K562 (cell line): ENCODE measurements around the gene CCND3. TPM values are rescaled to one million over a fixed set of nuclear protein-coding genes. Genes with fewer than 3 reads are reported as not detected.
A peak's percentile ranks its signal among the peaks of the same experiment; 100 is the strongest.

Experiments used
- CC2D1A ChIP-seq: fragments of 450-650 bp; IDR thresholded peaks from 2 replicates; pipeline ENCODE4 v1.6.1; 2017; ENCODE audit warnings: mild to moderate bottlenecking
- EP300 ChIP-seq: IDR thresholded peaks from 2 replicates; pipeline ENCODE4 v1.6.1; 2012; ENCODE audit warnings: low read length, improper control_type of control experiment
- JUN ChIP-seq, 2 experiments: sonication (generic) in 1 of 2; formaldehyde crosslinking in 1 of 2; IDR thresholded peaks; 2 replicates each; pipeline versions ENCODE4 v1.6.1 to v1.8.0; 2012 to 2022; ENCODE audit warnings: borderline replicate concordance in 2 of 2, mild to moderate bottlenecking in 2 of 2, improper control_type of control experiment in 1 of 2, low read depth in 1 of 2, low read length in 1 of 2, missing genetic modification reagents in 1 of 2
- MEIS2 ChIP-seq: fragments of 450-650 bp; IDR thresholded peaks from 2 replicates; pipeline ENCODE4 v1.6.1; 2014; ENCODE audit warnings: mild to moderate bottlenecking; ENCODE audit not compliant: partially characterized antibody
- NR3C1 ChIP-seq: sonication (generic); formaldehyde crosslinking; IDR thresholded peaks from 2 replicates; pipeline ENCODE4 v1.8.1; 2022; ENCODE audit warnings: missing genetic modification reagents
- RAD21 ChIP-seq, 2 experiments: fragments of 250-450 bp in 1 of 2; fragments of 450-650 bp in 1 of 2; sonication (Bioruptor Pico) in 1 of 2; formaldehyde crosslinking in 1 of 2; IDR thresholded peaks in 1 of 2; conservative IDR thresholded peaks in 1 of 2; 2 replicates each; pipeline versions ENCODE4 v1.4.0 to v1.8.0; 2020 to 2022; ENCODE audit warnings: mild to moderate bottlenecking in 2 of 2, moderate library complexity in 1 of 2
- polyA plus RNA-seq, 8 experiments: library from polyadenylated mRNA; depleted of rRNA in 4 of 8; stranded (reverse) in 5 of 8; unstranded in 3 of 8; fragments of >200 nt; fragmentation: Nextera tagmentation in 2 of 8; fragmentation: Illumina TruSeq in 1 of 8; extraction: Ambion mirVana in 2 of 8; extraction: Trizol in 1 of 8; gene quantifications; 2 replicates each; pipeline versions ENCODE4 v1.2.1 to v1.2.3, GENCODE V29; 2011 to 2014; ENCODE audit warnings: inconsistent platforms in 1 of 8, missing spikeins in 1 of 8
- total RNA-seq, 7 experiments: library from RNA; depleted of rRNA in 6 of 7; stranded (reverse); fragments of >200 nt in 6 of 7; fragmentation: Illumina TruSeq in 2 of 7; extraction: Trizol in 2 of 7; gene quantifications; 2 replicates each; pipeline versions ENCODE4 v1.2.1 to v1.2.3, GENCODE V29; 2011 to 2021; ENCODE audit warnings: low replicate concordance in 1 of 7
- TF ChIP-seq, protein P1 (sequence below), 3 experiments: IDR thresholded peaks in 2 of 3; conservative IDR thresholded peaks in 1 of 3; 2 replicates each; pipeline ENCODE4 v1.5.1; 2011 to 2012; ENCODE audit warnings: low read length in 3 of 3, mild to moderate bottlenecking in 3 of 3, control low read depth in 2 of 3, improper control_type of control experiment in 1 of 3, inconsistent platforms in 1 of 3, low read depth in 1 of 3, mixed read lengths in 1 of 3, moderate library complexity in 1 of 3; ENCODE audit not compliant: insufficient read depth in 2 of 3
- TF ChIP-seq, protein P2 (sequence below), 2 experiments: fragments of 450-650 bp; conservative IDR thresholded peaks; 2 replicates each; pipeline ENCODE4 v1.6.1; 2017; ENCODE audit warnings: mild to moderate bottlenecking in 2 of 2, moderate library complexity in 2 of 2
- TF ChIP-seq, protein P3 (sequence below): sonication (generic); formaldehyde crosslinking; IDR thresholded peaks from 2 replicates; pipeline ENCODE4 v1.4.0; 2020; ENCODE audit warnings: mild to moderate bottlenecking, missing genetic modification reagents
- TF ChIP-seq, protein P4 (sequence below): IDR thresholded peaks from 2 replicates; pipeline ENCODE4 v1.6.1; 2011; ENCODE audit warnings: borderline replicate concordance, low read depth, mild to moderate bottlenecking, moderate library complexity, low read length; ENCODE audit not compliant: insufficient read depth, poor library complexity, severe bottlenecking
- TF ChIP-seq, protein P5 (sequence below), 2 experiments: fragments of 450-650 bp; IDR thresholded peaks; 2 replicates each; pipeline ENCODE4 v1.6.1; 2018; ENCODE audit warnings: mild to moderate bottlenecking in 2 of 2, low read depth in 1 of 2; ENCODE audit not compliant: partially characterized antibody in 2 of 2

CCND3 gene
- total and polyA plus RNA-seq, 9 of the 15 experiments (the other 6 are each of a cell fraction or from before 2014, with no cell fraction given), result 21.5 to 204 (median 97.4) TPM

DNA sequence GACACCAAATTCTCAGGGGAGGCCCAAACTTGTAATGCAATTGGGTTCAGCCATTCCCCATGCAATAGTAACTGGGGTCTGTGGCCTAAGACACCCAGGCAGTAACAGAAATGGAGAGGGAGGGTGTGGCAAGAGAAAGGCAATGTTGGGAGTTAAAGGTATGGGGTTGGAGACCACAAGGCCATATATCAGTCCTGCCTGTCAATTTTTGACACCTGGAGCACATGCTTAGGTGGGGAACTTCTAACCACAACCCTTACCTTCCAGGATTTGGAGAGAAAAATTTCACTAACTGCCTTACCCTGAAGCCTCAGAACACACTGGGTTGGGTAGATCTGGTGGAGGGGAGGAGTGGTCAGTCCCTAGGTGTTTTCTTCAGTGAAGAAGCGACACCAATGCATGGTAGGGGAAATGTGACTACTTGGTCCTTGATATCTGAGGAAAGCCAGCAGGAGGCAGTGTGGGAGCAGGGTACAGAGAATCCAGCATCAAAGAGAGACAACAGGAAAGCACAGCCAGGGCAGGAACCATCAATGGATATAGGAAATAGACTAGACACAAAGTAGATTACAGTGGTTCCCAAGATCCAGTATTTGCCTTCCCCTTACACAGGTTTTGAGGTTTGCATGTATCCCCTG lies 39.6 kb downstream of the CCND3 start (continued):
- TF ChIP-seq MEIS2 (peak; percentile 71), JUN (IDR thresholded peaks at IDR 0.05; ENCODE audit: borderline replicate concordance, low read depth, low read length) (peak; percentile 31; the same call in 1 of the 2 replicates), JUN (CRISPR knock-in tag; IDR thresholded peaks at IDR 0.05; ENCODE audit: borderline replicate concordance) (no peak), EP300 (0 out of 2 replicates have a peak, but pooled peaks have one; percentile 15), RAD21 (CRISPR knock-in tag; conservative IDR thresholded peaks at IDR 0.05 in 1 of 2, IDR thresholded peaks at IDR 0.05 in 1 of 2) (peak; percentile 96 to 98), CC2D1A (peak; percentile 71), NR3C1 (no peak)
- TF ChIP-seq, protein P1, sequence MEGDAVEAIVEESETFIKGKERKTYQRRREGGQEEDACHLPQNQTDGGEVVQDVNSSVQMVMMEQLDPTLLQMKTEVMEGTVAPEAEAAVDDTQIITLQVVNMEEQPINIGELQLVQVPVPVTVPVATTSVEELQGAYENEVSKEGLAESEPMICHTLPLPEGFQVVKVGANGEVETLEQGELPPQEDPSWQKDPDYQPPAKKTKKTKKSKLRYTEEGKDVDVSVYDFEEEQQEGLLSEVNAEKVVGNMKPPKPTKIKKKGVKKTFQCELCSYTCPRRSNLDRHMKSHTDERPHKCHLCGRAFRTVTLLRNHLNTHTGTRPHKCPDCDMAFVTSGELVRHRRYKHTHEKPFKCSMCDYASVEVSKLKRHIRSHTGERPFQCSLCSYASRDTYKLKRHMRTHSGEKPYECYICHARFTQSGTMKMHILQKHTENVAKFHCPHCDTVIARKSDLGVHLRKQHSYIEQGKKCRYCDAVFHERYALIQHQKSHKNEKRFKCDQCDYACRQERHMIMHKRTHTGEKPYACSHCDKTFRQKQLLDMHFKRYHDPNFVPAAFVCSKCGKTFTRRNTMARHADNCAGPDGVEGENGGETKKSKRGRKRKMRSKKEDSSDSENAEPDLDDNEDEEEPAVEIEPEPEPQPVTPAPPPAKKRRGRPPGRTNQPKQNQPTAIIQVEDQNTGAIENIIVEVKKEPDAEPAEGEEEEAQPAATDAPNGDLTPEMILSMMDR (IDR thresholded peaks at IDR 0.05 in 2 of 3, conservative IDR thresholded peaks at IDR 0.05 in 1 of 3; ENCODE audit: insufficient read depth in 2 of 3, low read depth in 1 of 3, low read length in 3 of 3), result peak; percentile 85 to 96 (median 87)
- TF ChIP-seq, protein P2, sequence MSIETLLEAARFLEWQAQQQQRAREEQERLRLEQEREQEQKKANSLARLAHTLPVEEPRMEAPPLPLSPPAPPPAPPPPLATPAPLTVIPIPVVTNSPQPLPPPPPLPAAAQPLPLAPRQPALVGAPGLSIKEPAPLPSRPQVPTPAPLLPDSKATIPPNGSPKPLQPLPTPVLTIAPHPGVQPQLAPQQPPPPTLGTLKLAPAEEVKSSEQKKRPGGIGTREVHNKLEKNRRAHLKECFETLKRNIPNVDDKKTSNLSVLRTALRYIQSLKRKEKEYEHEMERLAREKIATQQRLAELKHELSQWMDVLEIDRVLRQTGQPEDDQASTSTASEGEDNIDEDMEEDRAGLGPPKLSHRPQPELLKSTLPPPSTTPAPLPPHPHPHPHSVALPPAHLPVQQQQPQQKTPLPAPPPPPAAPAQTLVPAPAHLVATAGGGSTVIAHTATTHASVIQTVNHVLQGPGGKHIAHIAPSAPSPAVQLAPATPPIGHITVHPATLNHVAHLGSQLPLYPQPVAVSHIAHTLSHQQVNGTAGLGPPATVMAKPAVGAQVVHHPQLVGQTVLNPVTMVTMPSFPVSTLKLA (conservative IDR thresholded peaks at IDR 0.05), result peak; percentile 51 to 52; a peak in 3 of 4 replicates
- TF ChIP-seq, protein P3, sequence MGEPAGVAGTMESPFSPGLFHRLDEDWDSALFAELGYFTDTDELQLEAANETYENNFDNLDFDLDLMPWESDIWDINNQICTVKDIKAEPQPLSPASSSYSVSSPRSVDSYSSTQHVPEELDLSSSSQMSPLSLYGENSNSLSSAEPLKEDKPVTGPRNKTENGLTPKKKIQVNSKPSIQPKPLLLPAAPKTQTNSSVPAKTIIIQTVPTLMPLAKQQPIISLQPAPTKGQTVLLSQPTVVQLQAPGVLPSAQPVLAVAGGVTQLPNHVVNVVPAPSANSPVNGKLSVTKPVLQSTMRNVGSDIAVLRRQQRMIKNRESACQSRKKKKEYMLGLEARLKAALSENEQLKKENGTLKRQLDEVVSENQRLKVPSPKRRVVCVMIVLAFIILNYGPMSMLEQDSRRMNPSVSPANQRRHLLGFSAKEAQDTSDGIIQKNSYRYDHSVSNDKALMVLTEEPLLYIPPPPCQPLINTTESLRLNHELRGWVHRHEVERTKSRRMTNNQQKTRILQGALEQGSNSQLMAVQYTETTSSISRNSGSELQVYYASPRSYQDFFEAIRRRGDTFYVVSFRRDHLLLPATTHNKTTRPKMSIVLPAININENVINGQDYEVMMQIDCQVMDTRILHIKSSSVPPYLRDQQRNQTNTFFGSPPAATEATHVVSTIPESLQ (CRISPR knock-in tag), result peak; percentile 49; the same call in 1 of the 2 replicates
- TF ChIP-seq, protein P4, sequence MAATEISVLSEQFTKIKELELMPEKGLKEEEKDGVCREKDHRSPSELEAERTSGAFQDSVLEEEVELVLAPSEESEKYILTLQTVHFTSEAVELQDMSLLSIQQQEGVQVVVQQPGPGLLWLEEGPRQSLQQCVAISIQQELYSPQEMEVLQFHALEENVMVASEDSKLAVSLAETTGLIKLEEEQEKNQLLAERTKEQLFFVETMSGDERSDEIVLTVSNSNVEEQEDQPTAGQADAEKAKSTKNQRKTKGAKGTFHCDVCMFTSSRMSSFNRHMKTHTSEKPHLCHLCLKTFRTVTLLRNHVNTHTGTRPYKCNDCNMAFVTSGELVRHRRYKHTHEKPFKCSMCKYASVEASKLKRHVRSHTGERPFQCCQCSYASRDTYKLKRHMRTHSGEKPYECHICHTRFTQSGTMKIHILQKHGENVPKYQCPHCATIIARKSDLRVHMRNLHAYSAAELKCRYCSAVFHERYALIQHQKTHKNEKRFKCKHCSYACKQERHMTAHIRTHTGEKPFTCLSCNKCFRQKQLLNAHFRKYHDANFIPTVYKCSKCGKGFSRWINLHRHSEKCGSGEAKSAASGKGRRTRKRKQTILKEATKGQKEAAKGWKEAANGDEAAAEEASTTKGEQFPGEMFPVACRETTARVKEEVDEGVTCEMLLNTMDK, result peak; percentile 11
- TF ChIP-seq, protein P5, sequence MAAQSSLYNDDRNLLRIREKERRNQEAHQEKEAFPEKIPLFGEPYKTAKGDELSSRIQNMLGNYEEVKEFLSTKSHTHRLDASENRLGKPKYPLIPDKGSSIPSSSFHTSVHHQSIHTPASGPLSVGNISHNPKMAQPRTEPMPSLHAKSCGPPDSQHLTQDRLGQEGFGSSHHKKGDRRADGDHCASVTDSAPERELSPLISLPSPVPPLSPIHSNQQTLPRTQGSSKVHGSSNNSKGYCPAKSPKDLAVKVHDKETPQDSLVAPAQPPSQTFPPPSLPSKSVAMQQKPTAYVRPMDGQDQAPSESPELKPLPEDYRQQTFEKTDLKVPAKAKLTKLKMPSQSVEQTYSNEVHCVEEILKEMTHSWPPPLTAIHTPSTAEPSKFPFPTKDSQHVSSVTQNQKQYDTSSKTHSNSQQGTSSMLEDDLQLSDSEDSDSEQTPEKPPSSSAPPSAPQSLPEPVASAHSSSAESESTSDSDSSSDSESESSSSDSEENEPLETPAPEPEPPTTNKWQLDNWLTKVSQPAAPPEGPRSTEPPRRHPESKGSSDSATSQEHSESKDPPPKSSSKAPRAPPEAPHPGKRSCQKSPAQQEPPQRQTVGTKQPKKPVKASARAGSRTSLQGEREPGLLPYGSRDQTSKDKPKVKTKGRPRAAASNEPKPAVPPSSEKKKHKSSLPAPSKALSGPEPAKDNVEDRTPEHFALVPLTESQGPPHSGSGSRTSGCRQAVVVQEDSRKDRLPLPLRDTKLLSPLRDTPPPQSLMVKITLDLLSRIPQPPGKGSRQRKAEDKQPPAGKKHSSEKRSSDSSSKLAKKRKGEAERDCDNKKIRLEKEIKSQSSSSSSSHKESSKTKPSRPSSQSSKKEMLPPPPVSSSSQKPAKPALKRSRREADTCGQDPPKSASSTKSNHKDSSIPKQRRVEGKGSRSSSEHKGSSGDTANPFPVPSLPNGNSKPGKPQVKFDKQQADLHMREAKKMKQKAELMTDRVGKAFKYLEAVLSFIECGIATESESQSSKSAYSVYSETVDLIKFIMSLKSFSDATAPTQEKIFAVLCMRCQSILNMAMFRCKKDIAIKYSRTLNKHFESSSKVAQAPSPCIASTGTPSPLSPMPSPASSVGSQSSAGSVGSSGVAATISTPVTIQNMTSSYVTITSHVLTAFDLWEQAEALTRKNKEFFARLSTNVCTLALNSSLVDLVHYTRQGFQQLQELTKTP (IDR thresholded peaks at IDR 0.05; ENCODE audit: low read depth in 1 of 2, partially characterized antibody in 2 of 2), result peak in 1 of 2 experiments; percentile 24
